Fibroblast of lung (primary cell): Measurements from ENCODE around the gene CNNM1. TPM values are rescaled to one million over a fixed set of nuclear protein-coding genes. Genes with fewer than 3 reads are reported as not detected.
A peak's percentile ranks its signal among the peaks of the same experiment; 100 is the strongest.

Experiments used
- DNase-seq, 2 donors: peaks; one replicate each; pipeline versions ENCODE4 v3.0.0 to v3.0.0-alpha.2; 2010; ENCODE audit warnings: low read depth in 2 of 2
- H2AFZ ChIP-seq: 2 replicates; pipeline ENCODE4 v1.5.1; 2012; ENCODE audit warnings: low read length, control low read depth, inconsistent platforms
- H3K27ac ChIP-seq: 2 replicates; pipeline ENCODE4 v1.5.1; 2011; ENCODE audit warnings: low read length, control low read depth; ENCODE audit not compliant: insufficient read depth
- H3K27me3 ChIP-seq: 2 replicates; pipeline ENCODE4 v1.5.1; 2011; ENCODE audit warnings: mild to moderate bottlenecking, low read length; ENCODE audit not compliant: control insufficient read depth, insufficient read depth
- H3K36me3 ChIP-seq: 2 replicates; pipeline ENCODE4 v1.5.1; 2011; ENCODE audit warnings: low read length; ENCODE audit not compliant: control insufficient read depth, insufficient read depth
- H3K4me1 ChIP-seq: 2 replicates; pipeline ENCODE4 v1.5.1; 2011; ENCODE audit warnings: low read length; ENCODE audit not compliant: control insufficient read depth, insufficient read depth; ENCODE audit errors: extremely low read depth
- H3K4me2 ChIP-seq: 2 replicates; pipeline ENCODE4 v1.5.1; 2011; ENCODE audit warnings: low read length, control low read depth; ENCODE audit not compliant: insufficient read depth; ENCODE audit errors: extremely low read depth
- H3K4me3 ChIP-seq, 4 experiments: fragments of 200-600 bp in 1 of 4; sonication (generic) in 1 of 4; replicated peaks in 1 of 4; 2 replicates each; pipeline ENCODE4 v1.5.1; 2011 to 2016; ENCODE audit warnings: low read length in 4 of 4, low read depth in 3 of 4, mild to moderate bottlenecking in 3 of 4, control low read depth in 2 of 4, inconsistent platforms in 1 of 4, mixed read lengths in 1 of 4; ENCODE audit not compliant: insufficient read depth in 1 of 4; ENCODE audit errors: control extremely low read depth in 1 of 4
- H3K79me2 ChIP-seq: 2 replicates; pipeline ENCODE4 v1.5.1; 2012; ENCODE audit warnings: mild to moderate bottlenecking, low read length, inconsistent platforms; ENCODE audit not compliant: control insufficient read depth, insufficient read depth
- H3K9ac ChIP-seq: 2 replicates; pipeline ENCODE4 v1.5.1; 2011; ENCODE audit warnings: mild to moderate bottlenecking, low read length, control low read depth; ENCODE audit not compliant: insufficient read depth
- H3K9me3 ChIP-seq: 2 replicates; pipeline ENCODE4 v1.5.1; 2012; ENCODE audit warnings: low read depth, low read length; ENCODE audit not compliant: control insufficient read depth, insufficient read depth
- H4K20me1 ChIP-seq: 2 replicates; pipeline ENCODE4 v1.5.1; 2011; ENCODE audit warnings: low read length; ENCODE audit not compliant: control insufficient read depth, insufficient read depth; ENCODE audit errors: extremely low read depth
- CTCF ChIP-seq, 2 donors: IDR thresholded peaks in 1 of 2; conservative IDR thresholded peaks in 1 of 2; 1 replicate in 1 of 2; 2 replicates in 1 of 2; pipeline ENCODE4 v1.5.1; 2011 to 2012; ENCODE audit warnings: low read length in 2 of 2, control low read depth in 1 of 2, inconsistent platforms in 1 of 2, low read depth in 1 of 2, mild to moderate bottlenecking in 1 of 2
- EZH2 ChIP-seq: IDR thresholded peaks from 2 replicates; pipeline ENCODE4 v1.5.1; 2012; ENCODE audit warnings: low read length, control low read depth, mild to moderate bottlenecking; ENCODE audit errors: missing control alignments
- polyA plus RNA-seq, 2 donors: library from polyadenylated mRNA; depleted of rRNA in 1 of 2; stranded (reverse) in 1 of 2; unstranded in 1 of 2; fragments of >200 nt; gene quantifications; 2 replicates each; pipeline ENCODE4 v1.2.1, GENCODE V29; 2011 to 2012; ENCODE audit warnings: missing spikeins in 1 of 2
- total RNA-seq: library from RNA; depleted of rRNA; stranded (reverse); fragments of >200 nt; gene quantifications from 2 replicates; pipeline ENCODE4 v1.2.1, GENCODE V29; 2014

The CNNM1 gene
- total and polyA plus RNA-seq, 2 donors (not counting 1 experiment from before 2014, with no cell fraction given), result 0.20 to 0.66 TPM

- no peaks in the 10 kb centered on the region for H3K4me1 ChIP-seq
- peaks cover 11% of the 10 kb centered on the region for H3K79me2 ChIP-seq
- H3K27me3 ChIP-seq, result no peaks in the 10 kb centered on the region
- DNase-seq, result no peak
- no peaks in the 10 kb centered on the region for H3K36me3 ChIP-seq
- H3K9me3 ChIP-seq, result no peaks in the 10 kb centered on the region
- no peak overlapping the region for H3K9ac ChIP-seq
- peak overlapping the region; percentile 98 for H2AFZ ChIP-seq
- TF ChIP-seq EZH2 (no peak), CTCF (conservative IDR thresholded peaks at IDR 0.05 in 1 of 2, IDR thresholded peaks at IDR 0.05 in 1 of 2; ENCODE audit: low read depth in 1 of 2, low read length in 2 of 2) (no peak)
- no peaks in the 10 kb centered on the region for H4K20me1 ChIP-seq
- no peak overlapping the region for H3K27ac ChIP-seq
- H3K4me2 ChIP-seq, result peak overlapping the region; percentile 93
- H3K4me3 ChIP-seq, result peak overlapping the region; percentile 92 to 100 (median 98)
These were observed 100.5 kb downstream of the CNNM1 start for GRCh38 chr10:99429517-99430095.

- peaks cover 11% of the 10 kb centered on the region for H3K79me2 ChIP-seq
- peak in 1 of 2 donors; percentile 1 for DNase-seq
These were observed 100.9 kb downstream of the CNNM1 start for GRCh38 chr10:99430116-99430450.

More at GRCh38 chr10:99430116-99430450, 100.9 kb downstream of the CNNM1 start:
- Histone ChIP-seq H3K4me2 (peak overlapping the region; percentile 93), H2AFZ (peak overlapping the region; percentile 98), H3K4me3 (peak overlapping the region; percentile 92 to 100 (median 98)), H3K4me1 (no peaks in the 10 kb centered on the region), H3K27me3 (no peaks in the 10 kb centered on the region), H3K9ac (peak overlapping the region; percentile 88), H3K9me3 (no peaks in the 10 kb centered on the region), H3K27ac (peak overlapping the region; percentile 87), H3K36me3 (no peaks in the 10 kb centered on the region), H4K20me1 (no peaks in the 10 kb centered on the region)
- TF ChIP-seq EZH2 (no peak), CTCF (conservative IDR thresholded peaks at IDR 0.05 in 1 of 2, IDR thresholded peaks at IDR 0.05 in 1 of 2; ENCODE audit: low read depth in 1 of 2, low read length in 2 of 2) (no peak)
